Transverse colon (tissue), 3 donors: ENCODE results near the gene PRKCA.

Source experiments
- CTCF ChIP-seq, 5 experiments: fragments of 200-600 bp in 3 of 5; fragments of 450-650 bp in 2 of 5; sonication (generic) in 3 of 5; IDR thresholded peaks; 1 replicate in 2 of 5; 2 replicates in 3 of 5; pipeline ENCODE4 v1.5.1; 2016 to 2017; ENCODE audit warnings: antibody characterized with exemption in 5 of 5, inconsistent platforms in 3 of 5, mild to moderate bottlenecking in 2 of 5, moderate library complexity in 1 of 5
- EP300 ChIP-seq: sonication (generic); formaldehyde crosslinking; IDR thresholded peaks from one replicate; pipeline ENCODE4 v1.6.1; 2017; ENCODE audit warnings: antibody characterized with exemption, low read depth
- POLR2A ChIP-seq: fragments of 450-650 bp; IDR thresholded peaks from one replicate; pipeline ENCODE4 v1.6.1; 2016; ENCODE audit warnings: antibody characterized with exemption, mild to moderate bottlenecking, moderate library complexity

GRCh38 chr17:66661411-66662256 lies 359.2 kb downstream of the PRKCA start:
- TF ChIP-seq CTCF (IDR thresholded peaks at IDR 0.05), result no peak
- TF ChIP-seq EP300, result no peak
- TF ChIP-seq POLR2A, result no peak
